MM.1S (cell line): ENCODE data around the gene SEMA3D.

Source experiments
- DNase-seq: peaks from one replicate; pipeline ENCODE4 v3.0.0-alpha.2; 2015
- H2AFZ ChIP-seq: fragments of 300-600 bp; sonication (generic); 2 replicates; pipeline ENCODE4 v1.6.0; 2016; ENCODE audit warnings: antibody characterized with exemption, low read length
- H3F3A ChIP-seq: fragments of 300-600 bp; sonication (generic); 2 replicates; pipeline ENCODE4 v1.6.1; 2016; ENCODE audit warnings: mild to moderate bottlenecking, antibody characterized with exemption, low read length, moderate library complexity, mixed read lengths; ENCODE audit not compliant: insufficient read depth
- H3K27ac ChIP-seq: fragments of 300-600 bp; sonication (generic); 2 replicates; pipeline ENCODE4 v1.5.1; 2016; ENCODE audit warnings: mild to moderate bottlenecking, low read length
- H3K27me3 ChIP-seq: fragments of 300-600 bp; sonication (generic); replicated peaks from 2 replicates; pipeline ENCODE4 v1.6.0; 2016; ENCODE audit warnings: low read length; ENCODE audit not compliant: insufficient read depth
- H3K36me3 ChIP-seq: fragments of 300-600 bp; sonication (generic); replicated peaks from 2 replicates; pipeline ENCODE4 v1.6.1; 2016; ENCODE audit warnings: mild to moderate bottlenecking, low read length, mixed read lengths; ENCODE audit not compliant: insufficient read depth
- H3K4me1 ChIP-seq: fragments of 300-600 bp; sonication (generic); 2 replicates; pipeline ENCODE4 v1.6.1; 2016; ENCODE audit warnings: low read length, mixed read lengths
- H3K4me2 ChIP-seq: fragments of 300-600 bp; sonication (generic); 2 replicates; pipeline ENCODE4 v1.6.0; 2016; ENCODE audit warnings: low read depth, low read length
- H3K4me3 ChIP-seq: fragments of 300-600 bp; sonication (generic); 2 replicates; pipeline ENCODE4 v1.5.1; 2016; ENCODE audit warnings: low read length, mixed read lengths
- H3K79me2 ChIP-seq: fragments of 300-600 bp; sonication (generic); 2 replicates; pipeline ENCODE4 v1.6.1; 2016; ENCODE audit warnings: mixed run types, low read length, mixed read lengths
- H3K9ac ChIP-seq: fragments of 300-600 bp; sonication (generic); 2 replicates; pipeline ENCODE4 v1.6.1; 2016; ENCODE audit warnings: low read length, mixed read lengths
- H3K9me2 ChIP-seq: fragments of 300-600 bp; sonication (generic); replicated peaks from 2 replicates; pipeline ENCODE4 v1.6.1; 2016; ENCODE audit warnings: mild to moderate bottlenecking, low read length, mixed read lengths; ENCODE audit not compliant: insufficient read depth
- H3K9me3 ChIP-seq: fragments of 300-600 bp; sonication (generic); replicated peaks from 2 replicates; pipeline ENCODE4 v1.6.1; 2016; ENCODE audit warnings: mild to moderate bottlenecking, low read length, mixed read lengths; ENCODE audit not compliant: insufficient read depth
- H4K20me1 ChIP-seq: fragments of 300-600 bp; sonication (generic); 2 replicates; pipeline ENCODE4 v1.6.1; 2016; ENCODE audit warnings: mild to moderate bottlenecking, low read length, moderate library complexity, mixed read lengths; ENCODE audit not compliant: insufficient read depth
- EZH2 ChIP-seq: fragments of 300-600 bp; sonication (generic); optimal IDR thresholded peaks from 2 replicates; pipeline ENCODE3; 2017; ENCODE audit warnings: low read depth, mild to moderate bottlenecking, antibody characterized with exemption, low read length, mixed read lengths
- EZH2phosphoT487 ChIP-seq: fragments of 300-600 bp; sonication (generic); IDR thresholded peaks from 2 replicates; pipeline ENCODE4 v1.6.1; 2018; ENCODE audit warnings: antibody characterized with exemption, low read length
- TF ChIP-seq, protein P1 (sequence below): fragments of 300-600 bp; sonication (generic); IDR thresholded peaks from 2 replicates; pipeline ENCODE4 v1.5.1; 2016; ENCODE audit warnings: antibody characterized with exemption, low read length, mixed read lengths

The SEMA3D gene

DNA sequence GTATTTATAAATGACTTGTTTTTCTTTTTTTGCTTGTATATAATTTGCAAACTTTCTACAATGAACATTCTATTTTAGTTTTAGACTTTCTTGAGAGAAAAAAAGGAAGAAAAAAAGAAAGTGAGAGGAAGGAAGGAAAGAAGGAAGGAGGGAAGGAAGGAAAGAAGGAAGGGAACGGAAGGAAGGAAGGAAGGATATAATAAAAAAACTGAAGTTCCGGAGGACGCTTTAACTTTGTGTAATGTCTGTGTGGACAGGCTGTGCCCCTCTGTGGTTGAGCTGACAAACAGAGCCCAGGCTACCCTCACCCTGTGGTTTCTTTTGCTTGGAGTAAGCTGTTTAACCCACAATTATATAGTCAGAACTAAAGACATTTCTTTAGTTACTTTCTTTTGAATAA lies 108.7 kb downstream of the SEMA3D start:
- no peaks in the 10 kb centered on the region for H4K20me1 ChIP-seq
- H3K4me3 ChIP-seq: no peak overlapping the region
- H3K9me2 ChIP-seq: no peaks in the 10 kb centered on the region
- no peaks in the 10 kb centered on the region for H3K36me3 ChIP-seq
- no peaks in the 10 kb centered on the region for H3K4me1 ChIP-seq
- H3F3A ChIP-seq: no peaks in the 10 kb centered on the region
- H3K4me2 ChIP-seq: no peak overlapping the region
- H3K27me3 ChIP-seq: no peaks in the 10 kb centered on the region
- no peak overlapping the region for H3K27ac ChIP-seq
- H2AFZ ChIP-seq: no peak overlapping the region
- TF ChIP-seq, protein P1, sequence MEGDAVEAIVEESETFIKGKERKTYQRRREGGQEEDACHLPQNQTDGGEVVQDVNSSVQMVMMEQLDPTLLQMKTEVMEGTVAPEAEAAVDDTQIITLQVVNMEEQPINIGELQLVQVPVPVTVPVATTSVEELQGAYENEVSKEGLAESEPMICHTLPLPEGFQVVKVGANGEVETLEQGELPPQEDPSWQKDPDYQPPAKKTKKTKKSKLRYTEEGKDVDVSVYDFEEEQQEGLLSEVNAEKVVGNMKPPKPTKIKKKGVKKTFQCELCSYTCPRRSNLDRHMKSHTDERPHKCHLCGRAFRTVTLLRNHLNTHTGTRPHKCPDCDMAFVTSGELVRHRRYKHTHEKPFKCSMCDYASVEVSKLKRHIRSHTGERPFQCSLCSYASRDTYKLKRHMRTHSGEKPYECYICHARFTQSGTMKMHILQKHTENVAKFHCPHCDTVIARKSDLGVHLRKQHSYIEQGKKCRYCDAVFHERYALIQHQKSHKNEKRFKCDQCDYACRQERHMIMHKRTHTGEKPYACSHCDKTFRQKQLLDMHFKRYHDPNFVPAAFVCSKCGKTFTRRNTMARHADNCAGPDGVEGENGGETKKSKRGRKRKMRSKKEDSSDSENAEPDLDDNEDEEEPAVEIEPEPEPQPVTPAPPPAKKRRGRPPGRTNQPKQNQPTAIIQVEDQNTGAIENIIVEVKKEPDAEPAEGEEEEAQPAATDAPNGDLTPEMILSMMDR: no peak
- TF ChIP-seq EZH2 (no peak), EZH2phosphoT487 (no peak)
- no peak for DNase-seq
- H3K9ac ChIP-seq: no peak overlapping the region
- no peaks in the 10 kb centered on the region for H3K9me3 ChIP-seq
- no peaks in the 10 kb centered on the region for H3K79me2 ChIP-seq

DNA sequence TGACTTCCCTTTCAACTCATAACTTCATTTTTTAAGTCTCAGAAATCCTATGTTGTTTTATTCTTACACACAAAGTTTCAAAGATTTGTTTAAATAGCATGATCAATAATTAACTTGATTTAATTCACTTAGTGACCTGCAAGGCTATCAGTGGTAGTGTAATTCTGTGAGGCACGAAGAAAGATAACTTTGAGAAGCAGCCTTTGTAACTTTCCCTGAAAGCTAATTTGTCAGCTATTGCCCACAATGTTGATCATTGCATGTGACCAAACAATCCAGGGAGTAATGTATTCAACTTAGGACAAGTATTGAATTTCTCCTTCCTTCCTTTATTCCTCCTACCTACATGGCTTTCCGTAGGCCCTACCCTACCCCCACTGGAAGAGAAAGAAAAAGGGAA lies 111.0 kb downstream of the SEMA3D start:
- Histone ChIP-seq H2AFZ (no peak overlapping the region), H4K20me1 (no peaks in the 10 kb centered on the region), H3K9me2 (no peaks in the 10 kb centered on the region), H3K79me2 (no peaks in the 10 kb centered on the region), H3K27me3 (no peaks in the 10 kb centered on the region), H3F3A (no peaks in the 10 kb centered on the region), H3K36me3 (no peaks in the 10 kb centered on the region), H3K4me2 (no peak overlapping the region), H3K4me1 (no peaks in the 10 kb centered on the region), H3K9ac (no peak overlapping the region), H3K9me3 (no peaks in the 10 kb centered on the region), H3K4me3 (no peak overlapping the region), H3K27ac (no peak overlapping the region)
- TF ChIP-seq EZH2 (no peak), EZH2phosphoT487 (no peak)
- TF ChIP-seq, protein P1: no peak
- DNase-seq: no peak

DNA sequence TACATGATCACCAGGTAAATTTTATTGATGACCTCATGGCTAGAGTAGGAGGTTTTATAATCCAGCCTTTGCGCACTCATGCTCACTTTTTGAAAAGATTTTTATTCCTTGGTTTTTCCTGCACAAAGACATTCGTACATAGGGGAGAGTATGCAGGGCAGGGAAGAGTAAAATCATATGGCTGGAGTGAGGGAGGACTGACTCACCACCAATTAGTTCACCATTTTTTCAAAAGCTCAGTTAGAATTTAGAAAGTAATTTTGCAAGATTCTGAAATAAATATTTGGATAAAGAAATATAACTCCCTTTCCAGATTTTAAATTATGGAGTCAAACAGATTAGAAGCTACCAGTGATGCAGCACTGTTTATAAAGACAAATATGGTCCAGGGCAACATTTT lies 111.9 kb downstream of the SEMA3D start:
- H3K4me1 ChIP-seq: no peaks in the 10 kb centered on the region
- no peaks in the 10 kb centered on the region for H3K36me3 ChIP-seq

More for the DNA sequence above, 111.9 kb downstream of the SEMA3D start:
- Histone ChIP-seq H3F3A (no peaks in the 10 kb centered on the region), H4K20me1 (no peaks in the 10 kb centered on the region), H3K4me2 (no peak overlapping the region), H3K27me3 (no peaks in the 10 kb centered on the region), H3K9me3 (no peaks in the 10 kb centered on the region), H3K9me2 (no peaks in the 10 kb centered on the region), H3K27ac (no peak overlapping the region), H2AFZ (no peak overlapping the region), H3K79me2 (no peaks in the 10 kb centered on the region), H3K9ac (no peak overlapping the region), H3K4me3 (no peak overlapping the region)
- DNase-seq: no peak
- TF ChIP-seq, protein P1: no peak
- no peak for TF ChIP-seq EZH2
- no peak for TF ChIP-seq EZH2phosphoT487
